GM23338 (cell line): ENCODE data around the gene PIM2. TPM values are rescaled to one million over a fixed set of nuclear protein-coding genes. Genes with fewer than 3 reads are reported as not detected.

Experiments
- ATAC-seq: fragments of 200-7000 bp; cut with Tn5 transposase; 3 replicates; pipeline ENCODE4 v1.9.1; 2020
- DNase-seq: peaks from one replicate; pipeline ENCODE4 v3.0.0-alpha.2; 2015; ENCODE audit warnings: low spot score
- H2AFZ ChIP-seq: fragments of 200-600 bp; sonication (generic); 2 replicates; pipeline ENCODE4 v1.8.0; 2016; ENCODE audit warnings: antibody characterized with exemption, mild to moderate bottlenecking, moderate library complexity
- H3F3A ChIP-seq: fragments of 200-600 bp; sonication (generic); replicated peaks from 2 replicates; pipeline ENCODE4 v1.8.0; 2017; ENCODE audit warnings: antibody characterized with exemption, mixed run types, low read depth
- H3K27ac ChIP-seq: fragments of 200-600 bp; sonication (generic); 2 replicates; pipeline ENCODE4 v1.6.1; 2016; ENCODE audit warnings: low read depth
- H3K27me3 ChIP-seq: fragments of 200-600 bp; sonication (generic); 2 replicates; pipeline ENCODE4 v1.8.0; 2016; ENCODE audit warnings: mild to moderate bottlenecking, mixed run types, moderate library complexity; ENCODE audit not compliant: insufficient read depth
- H3K36me3 ChIP-seq: fragments of 200-600 bp; sonication (generic); 2 replicates; pipeline ENCODE4 v1.8.0; 2016; ENCODE audit warnings: mild to moderate bottlenecking; ENCODE audit not compliant: insufficient read depth
- H3K4me1 ChIP-seq: fragments of 200-600 bp; sonication (generic); 2 replicates; pipeline ENCODE4 v1.8.0; 2016; ENCODE audit warnings: mild to moderate bottlenecking, moderate library complexity; ENCODE audit not compliant: insufficient read depth
- H3K4me2 ChIP-seq: fragments of 200-600 bp; sonication (generic); 2 replicates; pipeline ENCODE4 v1.7.1; 2017; ENCODE audit warnings: mixed run types
- H3K4me3 ChIP-seq: fragments of 200-600 bp; sonication (generic); 2 replicates; pipeline ENCODE4 v1.6.1; 2016; ENCODE audit warnings: mixed run types
- H3K79me2 ChIP-seq: fragments of 200-600 bp; sonication (generic); replicated peaks from 2 replicates; pipeline ENCODE4 v1.8.0; 2017; ENCODE audit warnings: mild to moderate bottlenecking; ENCODE audit not compliant: insufficient read depth
- H3K9me2 ChIP-seq: fragments of 200-600 bp; sonication (generic); 2 replicates; pipeline ENCODE4 v1.8.0; 2017; ENCODE audit not compliant: insufficient read depth
- H4K20me1 ChIP-seq: fragments of 200-600 bp; sonication (generic); replicated peaks from 2 replicates; pipeline ENCODE4 v1.8.0; 2017; ENCODE audit warnings: mild to moderate bottlenecking; ENCODE audit not compliant: insufficient read depth
- H3K27ac Mint-ChIP-seq: 2 replicates; pipeline ENCODE4 v1.8.0; 2020; ENCODE audit warnings: inconsistent platforms, mild to moderate bottlenecking, moderate library complexity, mixed read lengths
- H3K27me3 Mint-ChIP-seq: 3 replicates; pipeline ENCODE4 v1.8.0; 2022; ENCODE audit warnings: low read depth, mild to moderate bottlenecking, moderate library complexity, mixed read lengths, inconsistent platforms; ENCODE audit not compliant: insufficient read depth, poor library complexity
- H3K36me3 Mint-ChIP-seq: 3 replicates; pipeline ENCODE4 v1.8.0; 2021; ENCODE audit warnings: low read depth, mild to moderate bottlenecking, inconsistent platforms, moderate library complexity, mixed read lengths
- H3K4me1 Mint-ChIP-seq: 3 replicates; pipeline ENCODE4 v1.8.0; 2020; ENCODE audit warnings: mild to moderate bottlenecking, inconsistent platforms, mixed read lengths
- H3K4me3 Mint-ChIP-seq: 3 replicates; pipeline ENCODE4 v1.8.0; 2021; ENCODE audit warnings: moderate library complexity, mild to moderate bottlenecking, inconsistent platforms, mixed read lengths
- H3K9me3 Mint-ChIP-seq: 3 replicates; pipeline ENCODE4 v1.8.0; 2020; ENCODE audit warnings: moderate library complexity, mild to moderate bottlenecking, inconsistent platforms, mixed read lengths
- CREB1 ChIP-seq: fragments of 250-450 bp; sonication (Bioruptor Pico); IDR thresholded peaks from 2 replicates; pipeline ENCODE4 v1.5.0; 2020; ENCODE audit warnings: low read depth, mild to moderate bottlenecking, moderate library complexity
- CTCF ChIP-seq, 2 experiments: fragments of 200-600 bp in 1 of 2; sonication (generic) in 1 of 2; conservative IDR thresholded peaks; 2 replicates each; pipeline versions ENCODE4 v1.5.1 to v1.6.1; 2016 to 2017; ENCODE audit warnings: antibody characterized with exemption in 2 of 2, low read depth in 2 of 2, mild to moderate bottlenecking in 2 of 2, moderate library complexity in 1 of 2
- EZH2phosphoT487 ChIP-seq: fragments of 200-600 bp; sonication (generic); IDR thresholded peaks from one replicate; pipeline ENCODE4 v1.8.1; 2018; ENCODE audit warnings: antibody characterized with exemption; ENCODE audit not compliant: unreplicated experiment
- JUNB ChIP-seq: IDR thresholded peaks from one replicate; pipeline ENCODE4 v1.6.1; 2016; ENCODE audit warnings: antibody characterized with exemption; ENCODE audit not compliant: unreplicated experiment
- NANOG ChIP-seq: IDR thresholded peaks from 2 replicates; pipeline ENCODE4 v1.6.1; 2016; ENCODE audit warnings: antibody characterized with exemption, borderline replicate concordance
- POLR2AphosphoS5 ChIP-seq: IDR thresholded peaks from 2 replicates; pipeline ENCODE4 v1.6.1; 2016; ENCODE audit warnings: antibody characterized with exemption, low read depth
- STAT1 ChIP-seq: IDR thresholded peaks from one replicate; pipeline ENCODE4 v1.6.1; 2016; ENCODE audit warnings: antibody characterized with exemption; ENCODE audit not compliant: unreplicated experiment
- ZNF114 ChIP-seq: fragments of 250-450 bp; sonication (Bioruptor Pico); IDR thresholded peaks from 2 replicates; pipeline ENCODE4 v1.5.0; 2020; ENCODE audit warnings: mild to moderate bottlenecking, moderate library complexity
- ZNF331 ChIP-seq: fragments of 250-450 bp; sonication (Bioruptor Pico); IDR thresholded peaks from 2 replicates; pipeline ENCODE4 v1.5.0; 2020; ENCODE audit warnings: low read depth, mild to moderate bottlenecking, moderate library complexity
- polyA plus RNA-seq: library from polyadenylated mRNA; unstranded; fragments of >200 nt; fragmentation: Nextera tagmentation; extraction: Ambion mirVana; gene quantifications from 2 replicates; pipeline ENCODE4 v1.2.1, GENCODE V29; 2016
- total RNA-seq: library from RNA; depleted of rRNA; stranded (reverse); fragments of >200 nt; shearing (Covaris generic); gene quantifications from 2 replicates; pipeline ENCODE4 v1.2.3, GENCODE V29; 2014
- TF ChIP-seq, protein P1 (sequence below): IDR thresholded peaks from one replicate; pipeline ENCODE4 v1.6.1; 2018; ENCODE audit warnings: antibody characterized with exemption; ENCODE audit not compliant: unreplicated experiment

Gene PIM2
- total and polyA plus RNA-seq, 2 experiments from 2014 or later, result 237 to 359 TPM

DNA sequence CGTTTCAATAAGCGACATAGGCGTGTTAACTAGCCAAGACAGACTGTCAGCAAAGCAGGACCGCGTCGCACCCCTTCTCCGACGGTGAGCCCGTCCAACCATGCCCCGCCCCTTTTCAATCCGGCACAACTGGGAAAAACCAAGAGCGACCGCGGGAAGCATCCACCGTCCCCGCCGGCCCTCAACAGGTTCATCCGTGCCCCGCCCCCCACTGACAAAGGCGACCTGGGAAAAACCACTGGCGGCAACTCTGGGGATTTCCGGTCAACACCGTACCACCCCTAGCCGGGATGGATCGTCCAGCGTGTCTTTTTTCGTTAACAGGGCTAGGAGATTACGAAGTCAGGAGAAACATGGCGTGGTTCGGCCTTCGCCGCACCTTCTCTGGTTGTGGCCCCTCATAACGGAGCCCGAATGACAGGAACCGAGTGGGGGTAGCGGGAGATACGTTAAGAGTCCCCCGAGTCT is 21.6 kb downstream of the PIM2 start (continued):
- TF ChIP-seq, protein P1, sequence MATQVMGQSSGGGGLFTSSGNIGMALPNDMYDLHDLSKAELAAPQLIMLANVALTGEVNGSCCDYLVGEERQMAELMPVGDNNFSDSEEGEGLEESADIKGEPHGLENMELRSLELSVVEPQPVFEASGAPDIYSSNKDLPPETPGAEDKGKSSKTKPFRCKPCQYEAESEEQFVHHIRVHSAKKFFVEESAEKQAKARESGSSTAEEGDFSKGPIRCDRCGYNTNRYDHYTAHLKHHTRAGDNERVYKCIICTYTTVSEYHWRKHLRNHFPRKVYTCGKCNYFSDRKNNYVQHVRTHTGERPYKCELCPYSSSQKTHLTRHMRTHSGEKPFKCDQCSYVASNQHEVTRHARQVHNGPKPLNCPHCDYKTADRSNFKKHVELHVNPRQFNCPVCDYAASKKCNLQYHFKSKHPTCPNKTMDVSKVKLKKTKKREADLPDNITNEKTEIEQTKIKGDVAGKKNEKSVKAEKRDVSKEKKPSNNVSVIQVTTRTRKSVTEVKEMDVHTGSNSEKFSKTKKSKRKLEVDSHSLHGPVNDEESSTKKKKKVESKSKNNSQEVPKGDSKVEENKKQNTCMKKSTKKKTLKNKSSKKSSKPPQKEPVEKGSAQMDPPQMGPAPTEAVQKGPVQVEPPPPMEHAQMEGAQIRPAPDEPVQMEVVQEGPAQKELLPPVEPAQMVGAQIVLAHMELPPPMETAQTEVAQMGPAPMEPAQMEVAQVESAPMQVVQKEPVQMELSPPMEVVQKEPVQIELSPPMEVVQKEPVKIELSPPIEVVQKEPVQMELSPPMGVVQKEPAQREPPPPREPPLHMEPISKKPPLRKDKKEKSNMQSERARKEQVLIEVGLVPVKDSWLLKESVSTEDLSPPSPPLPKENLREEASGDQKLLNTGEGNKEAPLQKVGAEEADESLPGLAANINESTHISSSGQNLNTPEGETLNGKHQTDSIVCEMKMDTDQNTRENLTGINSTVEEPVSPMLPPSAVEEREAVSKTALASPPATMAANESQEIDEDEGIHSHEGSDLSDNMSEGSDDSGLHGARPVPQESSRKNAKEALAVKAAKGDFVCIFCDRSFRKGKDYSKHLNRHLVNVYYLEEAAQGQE, result no peak
- TF ChIP-seq EZH2phosphoT487, result no peak
- TF ChIP-seq CTCF (conservative IDR thresholded peaks at IDR 0.05; ENCODE audit: low read depth in 2 of 2), result no peak
- no peak for TF ChIP-seq POLR2AphosphoS5
- TF ChIP-seq CREB1 (CRISPR knock-in tag), result no peak
- no peak for TF ChIP-seq STAT1

DNA sequence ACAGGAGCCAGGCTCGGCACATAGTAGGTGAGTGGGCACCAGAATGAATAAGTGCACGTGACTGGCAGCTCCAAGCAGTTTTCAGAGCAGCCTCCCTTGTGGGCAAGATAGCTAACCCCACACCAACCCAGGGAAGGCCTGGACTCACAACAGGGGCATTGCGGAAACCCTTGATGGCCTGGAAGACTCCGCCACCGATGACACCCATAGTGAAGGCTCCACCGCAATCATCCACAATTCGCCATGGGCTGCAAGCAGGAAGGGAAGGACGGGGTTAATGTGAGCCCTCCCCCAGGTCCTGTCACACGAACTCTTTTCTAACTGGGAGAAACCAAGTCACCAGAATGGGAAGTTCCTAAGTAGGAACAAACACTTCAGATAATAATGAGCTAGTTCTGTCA is 22.2 kb downstream of the PIM2 start:
- DNase-seq, result peak; percentile 30
- peak overlapping the region; percentile 88 for H3K4me3 Mint-ChIP-seq
- peaks cover 41% of the 10 kb centered on the region for H3K79me2 ChIP-seq
- H3K27ac Mint-ChIP-seq, result peak overlapping the region; percentile 97
- H3K27me3 ChIP-seq, result no peaks in the 10 kb centered on the region
- H2AFZ ChIP-seq, result no peak overlapping the region
- peak overlapping the region; percentile 93 for H3K4me2 ChIP-seq
- no peaks in the 10 kb centered on the region for H3K27me3 Mint-ChIP-seq
- ATAC-seq, result peak; percentile 6
- peaks cover 36% of the 10 kb centered on the region for H3K36me3 Mint-ChIP-seq
- H4K20me1 ChIP-seq, result no peaks in the 10 kb centered on the region
- no peaks in the 10 kb centered on the region for H3K9me2 ChIP-seq
- no peaks in the 10 kb centered on the region; the same call in 1 of the 2 replicates for H3K4me1 ChIP-seq
- no peak for TF ChIP-seq NANOG
- no peak for TF ChIP-seq ZNF331 (CRISPR knock-in tag)
- TF ChIP-seq CREB1 (CRISPR knock-in tag), result no peak
- TF ChIP-seq ZNF114, result no peak
- no peak for TF ChIP-seq JUNB
- no peaks in the 10 kb centered on the region; the same call in 2 of the 3 replicates for H3K4me1 Mint-ChIP-seq
- H3K36me3 ChIP-seq, result no peaks in the 10 kb centered on the region; the same call in 1 of the 2 replicates
- H3K4me3 ChIP-seq, result peak overlapping the region; percentile 83
- H3F3A ChIP-seq, result no peaks in the 10 kb centered on the region
- 0 out of 2 replicates have a peak overlapping the region, but pooled peaks have one; percentile 97 for H3K27ac ChIP-seq
- H3K9me3 Mint-ChIP-seq, result no peaks in the 10 kb centered on the region
